ENCODE measurements around the gene TXNRD2. TPM values are rescaled to one million over a fixed set of nuclear protein-coding genes. Genes with fewer than 3 reads are reported as not detected.

TXNRD2 gene
- total RNA-seq, 1 donor from 2014 or later: 11.6 TPM

Other genes starting within 250 kb of the TXNRD2 start
- 235 TPM for gene SEPTIN5, start 227.3 kb downstream of the TXNRD2 start, total RNA-seq
- gene GP1BB, start 218.3 kb downstream of the TXNRD2 start, total RNA-seq: 24.8 TPM
- not detected for gene TBX1, start 181.0 kb downstream of the TXNRD2 start, total RNA-seq
- 3.4 TPM for gene GNB1L, start 86.9 kb downstream of the TXNRD2 start, total RNA-seq
- gene RTL10, start 86.9 kb downstream of the TXNRD2 start, total RNA-seq: 8.1 TPM
- 42.8 TPM for gene COMT, start within 50 bp of the TXNRD2 start, total RNA-seq
- gene ARVCF, start 75.0 kb upstream of the TXNRD2 start, total RNA-seq: 48.9 TPM
- gene TANGO2, start 79.3 kb upstream of the TXNRD2 start, total RNA-seq: 8.1 TPM
- gene DGCR8, start 138.4 kb upstream of the TXNRD2 start, total RNA-seq: 24.8 TPM
- gene RANBP1, start 174.3 kb upstream of the TXNRD2 start, total RNA-seq: 102 TPM
- 22.1 TPM for gene TRMT2A, start 175.4 kb upstream of the TXNRD2 start, total RNA-seq
- gene ZDHHC8, start 190.0 kb upstream of the TXNRD2 start, total RNA-seq: 6.6 TPM
- gene CCDC188, start 209.2 kb upstream of the TXNRD2 start, total RNA-seq: 1.5 TPM